Cardiac fibroblast (primary cell): ENCODE results near the gene ZIC2.

ENCODE experiments used
- DNase-seq, 2 donors: peaks; one replicate each; pipeline versions ENCODE4 v3.0.0 to v3.0.0-alpha.2; 2010; ENCODE audit warnings: low read depth in 2 of 2
- H3K4me3 ChIP-seq, 2 donors: replicated peaks in 1 of 2; 1 replicate in 1 of 2; 2 replicates in 1 of 2; pipeline ENCODE4 v1.5.1; 2011; ENCODE audit warnings: low read depth in 2 of 2, low read length in 2 of 2, mild to moderate bottlenecking in 2 of 2, moderate library complexity in 1 of 2
- TF ChIP-seq, protein P1 (sequence below): IDR thresholded peaks from one replicate; pipeline ENCODE4 v1.5.1; 2011; ENCODE audit warnings: low read depth, mild to moderate bottlenecking, low read length, inconsistent platforms

The ZIC2 gene

DNA sequence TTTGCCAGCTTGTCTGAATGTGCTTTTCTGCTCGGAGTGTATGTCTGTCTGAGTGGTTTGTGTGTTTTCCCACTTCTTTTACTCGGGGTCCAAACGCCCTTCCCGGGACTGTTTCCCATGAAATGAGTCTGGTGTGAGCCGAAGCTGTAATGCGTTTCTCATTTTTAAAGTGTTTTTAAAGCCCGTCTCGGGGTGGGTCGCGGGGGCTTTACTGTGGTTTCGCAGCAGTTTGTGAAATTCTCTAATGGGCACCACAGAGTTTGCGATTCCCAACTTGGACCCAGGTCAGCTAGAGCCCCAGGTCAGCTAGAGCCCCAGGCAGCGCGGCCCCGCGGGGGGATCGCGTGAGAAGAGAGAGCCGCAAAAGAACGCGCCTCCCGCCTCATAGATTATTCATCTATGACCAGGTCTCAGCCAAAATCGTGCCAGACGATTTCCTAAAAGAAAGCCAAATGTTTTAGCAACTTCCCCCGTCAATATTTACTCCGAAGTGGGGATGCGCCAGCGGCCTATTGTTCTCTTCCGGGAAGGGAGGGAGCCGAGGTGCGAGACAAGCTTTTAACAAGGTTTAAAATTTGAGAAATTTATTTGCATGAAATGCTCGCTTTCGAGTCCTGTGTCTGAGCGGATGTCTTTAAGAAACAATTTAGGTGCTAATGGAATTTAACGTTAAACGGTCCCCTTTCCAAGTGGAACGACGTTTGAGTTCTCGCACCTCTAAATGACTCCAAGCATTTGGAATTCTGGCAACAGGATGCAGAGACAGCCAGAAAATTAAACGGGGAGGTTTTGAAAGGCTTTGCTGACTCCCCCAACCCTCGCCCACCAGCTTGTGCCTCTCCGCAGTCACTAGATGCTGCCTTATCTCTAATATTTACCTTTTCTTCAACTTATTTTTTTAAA is 2.2 kb downstream of the ZIC2 start:
- no peak for DNase-seq
- TF ChIP-seq, protein P1, sequence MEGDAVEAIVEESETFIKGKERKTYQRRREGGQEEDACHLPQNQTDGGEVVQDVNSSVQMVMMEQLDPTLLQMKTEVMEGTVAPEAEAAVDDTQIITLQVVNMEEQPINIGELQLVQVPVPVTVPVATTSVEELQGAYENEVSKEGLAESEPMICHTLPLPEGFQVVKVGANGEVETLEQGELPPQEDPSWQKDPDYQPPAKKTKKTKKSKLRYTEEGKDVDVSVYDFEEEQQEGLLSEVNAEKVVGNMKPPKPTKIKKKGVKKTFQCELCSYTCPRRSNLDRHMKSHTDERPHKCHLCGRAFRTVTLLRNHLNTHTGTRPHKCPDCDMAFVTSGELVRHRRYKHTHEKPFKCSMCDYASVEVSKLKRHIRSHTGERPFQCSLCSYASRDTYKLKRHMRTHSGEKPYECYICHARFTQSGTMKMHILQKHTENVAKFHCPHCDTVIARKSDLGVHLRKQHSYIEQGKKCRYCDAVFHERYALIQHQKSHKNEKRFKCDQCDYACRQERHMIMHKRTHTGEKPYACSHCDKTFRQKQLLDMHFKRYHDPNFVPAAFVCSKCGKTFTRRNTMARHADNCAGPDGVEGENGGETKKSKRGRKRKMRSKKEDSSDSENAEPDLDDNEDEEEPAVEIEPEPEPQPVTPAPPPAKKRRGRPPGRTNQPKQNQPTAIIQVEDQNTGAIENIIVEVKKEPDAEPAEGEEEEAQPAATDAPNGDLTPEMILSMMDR: no peak
- no peak overlapping the region for H3K4me3 ChIP-seq

DNA sequence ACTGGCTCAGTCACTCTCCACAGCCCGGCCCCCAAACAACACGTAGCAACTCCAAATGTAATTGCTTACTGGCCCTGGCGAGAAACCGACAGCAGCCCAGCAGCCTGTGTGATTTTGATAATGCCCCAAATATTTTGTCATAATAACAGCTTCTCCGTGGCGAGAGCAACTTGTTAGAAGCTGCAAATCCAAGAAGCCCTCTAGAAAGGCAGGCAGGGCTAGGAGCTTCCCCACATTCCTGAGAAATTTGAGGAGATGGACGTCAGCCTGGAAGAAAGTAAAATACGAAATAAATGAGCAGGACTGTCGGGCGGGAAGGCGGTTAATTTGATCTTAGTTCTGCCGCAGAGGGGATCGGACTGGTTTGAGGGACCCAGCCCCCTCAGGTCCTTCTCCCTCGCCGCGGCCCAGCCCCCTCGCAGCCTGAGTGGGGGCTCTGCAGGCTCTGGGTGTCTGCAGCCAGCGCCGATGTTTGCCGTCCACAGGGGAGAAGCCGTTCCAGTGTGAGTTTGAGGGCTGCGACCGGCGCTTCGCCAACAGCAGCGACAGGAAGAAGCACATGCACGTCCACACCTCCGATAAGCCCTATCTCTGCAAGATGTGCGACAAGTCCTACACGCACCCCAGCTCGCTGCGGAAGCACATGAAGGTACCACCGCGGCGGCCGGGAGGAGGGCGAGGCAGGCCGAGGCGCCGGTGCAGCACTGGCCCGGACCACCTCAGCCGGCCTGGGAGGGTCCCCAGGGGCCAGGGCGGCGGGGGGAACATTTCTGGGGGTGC is 3.1 kb downstream of the ZIC2 start:
- H3K4me3 ChIP-seq: no peak overlapping the region
- TF ChIP-seq, protein P1: no peak

DNA sequence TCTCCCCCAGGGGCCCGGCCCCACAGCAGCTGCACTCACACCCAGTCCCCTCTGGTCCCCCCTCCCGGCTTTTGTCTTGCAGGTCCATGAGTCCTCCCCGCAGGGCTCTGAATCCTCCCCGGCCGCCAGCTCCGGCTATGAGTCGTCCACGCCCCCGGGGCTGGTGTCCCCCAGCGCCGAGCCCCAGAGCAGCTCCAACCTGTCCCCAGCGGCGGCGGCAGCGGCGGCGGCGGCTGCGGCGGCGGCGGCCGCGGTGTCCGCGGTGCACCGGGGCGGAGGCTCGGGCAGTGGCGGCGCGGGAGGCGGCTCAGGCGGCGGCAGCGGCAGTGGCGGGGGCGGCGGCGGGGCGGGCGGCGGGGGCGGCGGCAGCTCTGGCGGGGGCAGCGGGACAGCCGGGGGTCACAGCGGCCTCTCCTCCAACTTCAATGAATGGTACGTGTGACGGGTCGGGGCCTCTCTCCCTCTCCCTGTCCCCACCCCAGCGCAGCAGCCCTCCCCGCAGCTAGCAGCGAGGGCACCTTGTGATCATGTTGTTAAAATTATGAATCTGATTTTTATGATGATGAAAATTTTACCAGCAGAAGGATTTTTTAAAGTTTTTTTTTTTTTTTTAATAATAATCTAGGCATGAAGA is 3.8 kb downstream of the ZIC2 start:
- TF ChIP-seq, protein P1: no peak
- no peak overlapping the region for H3K4me3 ChIP-seq
- no peak for DNase-seq

More for the DNA sequence above, 3.1 kb downstream of the ZIC2 start:
- DNase-seq: no peak

DNA sequence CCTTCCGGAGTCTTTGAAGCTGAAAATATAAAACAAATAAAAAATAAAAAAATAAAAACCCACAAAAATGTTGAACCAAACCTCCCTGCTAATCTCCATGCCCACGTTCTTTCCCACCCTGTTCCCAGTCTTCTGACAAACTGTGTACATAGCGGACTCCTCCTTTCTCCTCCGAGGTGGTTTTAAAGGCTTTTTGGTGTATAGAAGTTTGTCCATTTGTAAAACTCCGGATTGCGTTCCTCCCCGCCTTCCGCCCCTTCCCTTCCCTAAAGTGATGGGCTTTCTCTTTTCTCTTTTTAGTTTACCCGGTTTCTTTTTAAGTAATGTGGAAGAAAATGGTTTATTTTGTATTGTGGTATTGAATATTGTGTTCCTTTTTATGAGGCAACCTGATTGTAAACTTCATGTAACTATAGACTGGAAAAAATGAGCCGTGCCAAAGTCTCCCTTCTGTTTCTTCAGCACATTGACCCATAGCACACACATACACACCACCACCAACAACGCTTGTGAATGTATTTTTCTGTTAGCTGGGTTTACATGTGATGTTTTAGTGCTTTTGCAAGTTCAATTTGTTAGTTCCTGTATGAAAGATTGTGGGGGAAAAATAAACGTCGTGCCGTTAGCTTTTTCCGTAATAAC is 4.4 kb downstream of the ZIC2 start:
- no peak overlapping the region for H3K4me3 ChIP-seq
- no peak for DNase-seq
- TF ChIP-seq, protein P1: no peak

GRCh38 chr13:99986741-99987140 is 5.2 kb downstream of the ZIC2 start:
- no peak for DNase-seq
- H3K4me3 ChIP-seq: no peak overlapping the region

More at GRCh38 chr13:99986741-99987140, 5.2 kb downstream of the ZIC2 start:
- TF ChIP-seq, protein P1: no peak
